Measurements from ENCODE around the gene ST8SIA4. TPM values are rescaled to one million over a fixed set of nuclear protein-coding genes. Genes with fewer than 3 reads are reported as not detected.
A peak's percentile ranks its signal among the peaks of the same experiment; 100 is the strongest.

The ST8SIA4 gene
- total and polyA plus RNA-seq, 10 of the 15 experiments (the other 5 are each of a cell fraction or from before 2014, with no cell fraction given): 4.4 to 30.9 (median 19.5) TPM

- no peak for TF ChIP-seq ZBED1 (IDR thresholded peaks at IDR 0.05; ENCODE audit: borderline replicate concordance)
- TF ChIP-seq CTCF (IDR thresholded peaks at IDR 0.05 in 2 of 3, conservative IDR thresholded peaks at IDR 0.05 in 1 of 3; ENCODE audit: control insufficient read depth in 2 of 3, extremely low read depth in 1 of 3, insufficient read depth in 1 of 3, low read depth in 3 of 3, low read length in 3 of 3): no peak
- no peak for TF ChIP-seq ZNF274 (IDR thresholded peaks at IDR 0.05; ENCODE audit: insufficient read depth, insufficient read length)
- no peak for TF ChIP-seq NFYB (IDR thresholded peaks at IDR 0.05; ENCODE audit: insufficient read depth, low read depth, low read length)
- no peak for TF ChIP-seq REST (IDR thresholded peaks at IDR 0.05; ENCODE audit: low read depth, low read length)
- peak; percentile 57; the same call in 1 of the 2 replicates for TF ChIP-seq JUND (IDR thresholded peaks at IDR 0.05; ENCODE audit: low read depth, low read length)
- peak; percentile 77; the same call in 1 of the 3 replicates for TF ChIP-seq POU2F2 (IDR thresholded peaks at IDR 0.05; ENCODE audit: borderline replicate concordance, low read depth, low read length)
- no peak; the same call in 1 of the 2 replicates for TF ChIP-seq SREBF1 (IDR thresholded peaks at IDR 0.05; ENCODE audit: low read length)
- peak; percentile 18; the same call in 1 of the 2 replicates for TF ChIP-seq CREB1 (IDR thresholded peaks at IDR 0.05; ENCODE audit: low read depth)
- no peak for TF ChIP-seq SUZ12 (IDR thresholded peaks at IDR 0.05; ENCODE audit: unreplicated experiment)
- TF ChIP-seq, protein P1, sequence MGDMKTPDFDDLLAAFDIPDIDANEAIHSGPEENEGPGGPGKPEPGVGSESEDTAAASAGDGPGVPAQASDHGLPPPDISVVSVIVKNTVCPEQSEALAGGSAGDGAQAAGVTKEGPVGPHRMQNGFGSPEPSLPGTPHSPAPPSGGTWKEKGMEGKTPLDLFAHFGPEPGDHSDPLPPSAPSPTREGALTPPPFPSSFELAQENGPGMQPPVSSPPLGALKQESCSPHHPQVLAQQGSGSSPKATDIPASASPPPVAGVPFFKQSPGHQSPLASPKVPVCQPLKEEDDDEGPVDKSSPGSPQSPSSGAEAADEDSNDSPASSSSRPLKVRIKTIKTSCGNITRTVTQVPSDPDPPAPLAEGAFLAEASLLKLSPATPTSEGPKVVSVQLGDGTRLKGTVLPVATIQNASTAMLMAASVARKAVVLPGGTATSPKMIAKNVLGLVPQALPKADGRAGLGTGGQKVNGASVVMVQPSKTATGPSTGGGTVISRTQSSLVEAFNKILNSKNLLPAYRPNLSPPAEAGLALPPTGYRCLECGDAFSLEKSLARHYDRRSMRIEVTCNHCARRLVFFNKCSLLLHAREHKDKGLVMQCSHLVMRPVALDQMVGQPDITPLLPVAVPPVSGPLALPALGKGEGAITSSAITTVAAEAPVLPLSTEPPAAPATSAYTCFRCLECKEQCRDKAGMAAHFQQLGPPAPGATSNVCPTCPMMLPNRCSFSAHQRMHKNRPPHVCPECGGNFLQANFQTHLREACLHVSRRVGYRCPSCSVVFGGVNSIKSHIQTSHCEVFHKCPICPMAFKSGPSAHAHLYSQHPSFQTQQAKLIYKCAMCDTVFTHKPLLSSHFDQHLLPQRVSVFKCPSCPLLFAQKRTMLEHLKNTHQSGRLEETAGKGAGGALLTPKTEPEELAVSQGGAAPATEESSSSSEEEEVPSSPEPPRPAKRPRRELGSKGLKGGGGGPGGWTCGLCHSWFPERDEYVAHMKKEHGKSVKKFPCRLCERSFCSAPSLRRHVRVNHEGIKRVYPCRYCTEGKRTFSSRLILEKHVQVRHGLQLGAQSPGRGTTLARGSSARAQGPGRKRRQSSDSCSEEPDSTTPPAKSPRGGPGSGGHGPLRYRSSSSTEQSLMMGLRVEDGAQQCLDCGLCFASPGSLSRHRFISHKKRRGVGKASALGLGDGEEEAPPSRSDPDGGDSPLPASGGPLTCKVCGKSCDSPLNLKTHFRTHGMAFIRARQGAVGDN (IDR thresholded peaks at IDR 0.05): peak; percentile 36; the same call in 1 of the 2 replicates
- peak; percentile 92; the same call in 1 of the 2 replicates for TF ChIP-seq FOXM1 (IDR thresholded peaks at IDR 0.05; ENCODE audit: low read depth, low read length)
- no peak; the same call in 1 of the 2 replicates for TF ChIP-seq PML (IDR thresholded peaks at IDR 0.05; ENCODE audit: low read length)
- TF ChIP-seq BCL3 (IDR thresholded peaks at IDR 0.05; ENCODE audit: borderline replicate concordance, insufficient read depth, low read depth, low read length, poor library complexity, severe bottlenecking): peak; percentile 73
Measured at GRCh38 chr5:100828071-100828897, 74.8 kb downstream of the ST8SIA4 start (continued).

All from GM12878 (cell line).